Heart left ventricle (tissue), 16 donors: ENCODE data around the gene WHRN. TPM values are rescaled to one million over a fixed set of nuclear protein-coding genes. Genes with fewer than 3 reads are reported as not detected.

Source experiments
- ATAC-seq, 4 donors: fragments of 200-7000 bp; cut with Tn5 transposase; one replicate each; pipeline ENCODE4 v1.9.1; 2020 to 2022; ENCODE audit warnings: moderate library complexity in 4 of 4, mild to moderate bottlenecking in 3 of 4, moderate number of reproducible peaks in 1 of 4
- DNase-seq, 5 donors: peaks; one replicate each; pipeline ENCODE4 v3.0.0-alpha.2; 2020
- H3K27ac ChIP-seq, 12 donors: fragments of 200-600 bp; sonication (generic) in 4 of 12; one replicate each; pipeline versions ENCODE4 v1.5.0 to v1.8.0; 2016 to 2022; ENCODE audit warnings: mild to moderate bottlenecking in 2 of 12
- H3K27me3 ChIP-seq, 9 donors: fragments of 200-600 bp; sonication (generic) in 2 of 9; one replicate each; pipeline versions ENCODE4 v1.5.1 to v1.8.0; 2016 to 2022; ENCODE audit warnings: mild to moderate bottlenecking in 3 of 9
- H3K36me3 ChIP-seq, 9 donors: fragments of 200-600 bp; sonication (generic) in 2 of 9; one replicate each; pipeline versions ENCODE4 v1.5.0 to v1.8.0; 2018 to 2022; ENCODE audit warnings: mild to moderate bottlenecking in 2 of 9
- H3K4me1 ChIP-seq, 12 donors: fragments of 200-600 bp; sonication (generic) in 4 of 12; one replicate each; pipeline versions ENCODE4 v1.5.0 to v1.8.0; 2016 to 2022; ENCODE audit warnings: mild to moderate bottlenecking in 3 of 12
- H3K4me3 ChIP-seq, 12 donors: fragments of 200-600 bp; sonication (generic) in 4 of 12; one replicate each; pipeline versions ENCODE4 v1.5.0 to v1.8.0; 2017 to 2022; ENCODE audit warnings: mild to moderate bottlenecking in 9 of 12, moderate library complexity in 4 of 12
- H3K9me3 ChIP-seq, 12 donors: fragments of 200-600 bp; sonication (generic) in 4 of 12; one replicate each; pipeline versions ENCODE4 v1.5.0 to v1.8.0; 2016 to 2022; ENCODE audit warnings: mild to moderate bottlenecking in 1 of 12
- CTCF ChIP-seq, 12 donors: fragments of 200-600 bp; sonication (generic) in 4 of 12; IDR thresholded peaks; one replicate each; pipeline versions ENCODE4 v1.5.0 to v1.8.0; 2018 to 2022; ENCODE audit warnings: antibody characterized with exemption in 12 of 12, mild to moderate bottlenecking in 5 of 12
- POLR2A ChIP-seq, 2 donors: fragments of 450-650 bp; IDR thresholded peaks; one replicate each; pipeline ENCODE4 v1.6.1; 2017; ENCODE audit warnings: antibody characterized with exemption in 2 of 2, mild to moderate bottlenecking in 2 of 2, moderate library complexity in 2 of 2
- WGBS, 4 donors: extraction: QIAGEN DNeasy Blood & Tissue Kit in 2 of 4; methylation state at CpG; one replicate each; pipeline versions ENCODE4 v1.1.5 to v1.1.7; 2013 to 2018; 5-methylcytosine and 5-hydroxymethylcytosine counted together
- intact Hi-C, 10 donors: fragments of 100-400 bp; cut with DNase I; formaldehyde crosslinking; loops; one replicate each; pipeline versions ENCODE4 v1.11.1 to v1.14.2; 2022
- polyA plus RNA-seq, 2 donors: library from polyadenylated mRNA; stranded (reverse); fragments of 200-250 nt; gene quantifications; one replicate each; pipeline ENCODE4 v1.2.3, GENCODE V29; 2013
- total RNA-seq, 9 donors: library from RNA; depleted of rRNA in 2 of 9; stranded (reverse); fragments of >200 nt in 2 of 9; fragmentation: NEBNext Ultra II Directional in 3 of 9; extraction: Animal tissue kit (Norgen Biotek cat#: 25700) in 3 of 9; gene quantifications; one replicate each; pipeline versions ENCODE4 v1.1.0 to v1.2.4, GENCODE V29; 2016 to 2023
- donor health status: ischemic (EF 13 %, LVEDD 7.1; RV severe dilation, severe dysfunction).
- donor health status: healthy with polysubstance abuse.
- donor health status: DM: no; HTN: yes; CAD: no.
- donor health status: DM: no; HTN: no; CAD: no.
- donor health status: ischemic (EF 25% LVEDD 6.9; RV normal size, moderate dysfunction).
- donor health status: ischemic (EF 25% LVEDD 5.7; RV mildly dilated, moderate dysfunction).
- donor health status: healthy.
- donor health status: DM: yes; HTN: yes; CAD: no.
- donor health status: ischemic (EF 35%, LVEDD 5.7; RV mildly dilated, moderate dysfunction).
- donor health status: nonischemic (EF 11% LVEDD 7.7; RV severe dilation, severe dysfunction).
- donor health status: DM: yes; HTN: yes; CAD: no.
- donor health status: PGD.
- donor health status: ischemic (EF 29% LVEDD 5.4; RV normal size, mild dysfunction).
- donor health status: nonischemic (EF 23%, LVEDD 6.1; RV moderate dilation, normal function).

Gene WHRN
- total and polyA plus RNA-seq, 11 donors = 0.12 to 1.4 (median 0.56) TPM

GRCh38 chr9:114480746-114481435, 24.4 kb downstream of the WHRN start:
- WGBS, 4 donors = 67 to 86% (median 81%) methylated on average over 4 of the region's 4 CpGs

GRCh38 chr9:114478871-114479270, 26.4 kb downstream of the WHRN start:
- H3K4me3 ChIP-seq = no peak overlapping the region
- WGBS, 4 donors = 74 to 89% (median 79%) methylated on average over 6 of the region's 6 CpGs
- TF ChIP-seq CTCF (IDR thresholded peaks at IDR 0.05) (no peak), POLR2A (IDR thresholded peaks at IDR 0.05) (no peak)
- peaks cover 0 to 6% (median 0%) of the 10 kb centered on the region in 9 donors for H3K27me3 ChIP-seq
- intact Hi-C loops = no loop called here
- peaks cover 0 to 19% (median 0%) of the 10 kb centered on the region in 12 donors for H3K4me1 ChIP-seq
- H3K36me3 ChIP-seq = no peaks in the 10 kb centered on the region
- no peaks in the 10 kb centered on the region for H3K9me3 ChIP-seq
- DNase-seq (no peak), ATAC-seq (no peak)
- H3K27ac ChIP-seq = no peak overlapping the region

More at GRCh38 chr9:114480746-114481435, 24.4 kb downstream of the WHRN start:
- H3K36me3 ChIP-seq = no peaks in the 10 kb centered on the region
- no peak for TF ChIP-seq POLR2A (IDR thresholded peaks at IDR 0.05)
- TF ChIP-seq CTCF (IDR thresholded peaks at IDR 0.05) = no peak
- H3K4me3 ChIP-seq = no peak overlapping the region
- H3K27ac ChIP-seq = no peak overlapping the region
- peaks cover 0 to 25% (median 0%) of the 10 kb centered on the region in 12 donors for H3K4me1 ChIP-seq
- ATAC-seq = no peak
- intact Hi-C loops = no loop called here
- H3K27me3 ChIP-seq = peaks cover 0 to 6% (median 0%) of the 10 kb centered on the region in 9 donors
- H3K9me3 ChIP-seq = no peaks in the 10 kb centered on the region
- DNase-seq = no peak

DNA sequence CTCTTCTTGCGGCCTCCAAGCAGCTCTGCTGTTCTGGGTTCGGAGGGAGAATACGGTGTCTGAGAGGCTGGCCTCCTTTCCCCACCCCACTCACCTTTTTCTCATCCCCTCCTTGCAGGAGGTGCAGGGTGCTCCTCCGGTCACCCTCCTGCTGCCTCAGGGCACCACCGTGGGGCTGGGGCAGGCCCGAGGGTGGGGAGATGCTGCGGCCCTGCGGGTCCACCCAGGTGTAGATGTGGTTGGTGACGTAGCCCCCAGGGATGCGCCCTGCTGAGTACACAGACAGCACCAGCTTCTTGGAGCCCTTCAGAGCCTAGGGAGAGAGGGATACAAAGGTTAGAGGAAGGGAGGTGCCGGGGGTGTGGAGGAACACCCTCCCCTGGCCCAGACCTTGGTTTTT, 26.8 kb downstream of the WHRN start:
- no peak for TF ChIP-seq POLR2A (IDR thresholded peaks at IDR 0.05)
- TF ChIP-seq CTCF (IDR thresholded peaks at IDR 0.05) = no peak
- DNase-seq (no peak), ATAC-seq (no peak)
- intact Hi-C loops = no loop called here
- Histone ChIP-seq H3K27ac (no peak overlapping the region), H3K4me1 (peaks cover 0 to 19% (median 0%) of the 10 kb centered on the region in 12 donors), H3K9me3 (no peaks in the 10 kb centered on the region), H3K36me3 (no peaks in the 10 kb centered on the region), H3K27me3 (peaks cover 0 to 6% (median 0%) of the 10 kb centered on the region in 9 donors), H3K4me3 (no peak overlapping the region)
- WGBS, 4 donors = 85 to 93% (median 89%) methylated on average over 10 to 11 of the region's 11 CpGs

GRCh38 chr9:114477642-114478041, 27.6 kb downstream of the WHRN start:
- Histone ChIP-seq H3K9me3 (no peaks in the 10 kb centered on the region), H3K36me3 (no peaks in the 10 kb centered on the region), H3K4me3 (no peak overlapping the region), H3K27ac (no peak overlapping the region), H3K4me1 (peaks cover 0 to 17% (median 0%) of the 10 kb centered on the region in 12 donors), H3K27me3 (peaks cover 0 to 6% (median 0%) of the 10 kb centered on the region in 9 donors)
- DNase-seq (no peak), ATAC-seq (no peak)
- TF ChIP-seq POLR2A (IDR thresholded peaks at IDR 0.05) (no peak), CTCF (IDR thresholded peaks at IDR 0.05) (no peak)
- intact Hi-C loops = no loop called here
- WGBS, 4 donors = 76 to 80% (median 77%) methylated on average over 3 of the region's 3 CpGs
